ENCODE data around the gene LIG1.

LIG1 gene

DNA sequence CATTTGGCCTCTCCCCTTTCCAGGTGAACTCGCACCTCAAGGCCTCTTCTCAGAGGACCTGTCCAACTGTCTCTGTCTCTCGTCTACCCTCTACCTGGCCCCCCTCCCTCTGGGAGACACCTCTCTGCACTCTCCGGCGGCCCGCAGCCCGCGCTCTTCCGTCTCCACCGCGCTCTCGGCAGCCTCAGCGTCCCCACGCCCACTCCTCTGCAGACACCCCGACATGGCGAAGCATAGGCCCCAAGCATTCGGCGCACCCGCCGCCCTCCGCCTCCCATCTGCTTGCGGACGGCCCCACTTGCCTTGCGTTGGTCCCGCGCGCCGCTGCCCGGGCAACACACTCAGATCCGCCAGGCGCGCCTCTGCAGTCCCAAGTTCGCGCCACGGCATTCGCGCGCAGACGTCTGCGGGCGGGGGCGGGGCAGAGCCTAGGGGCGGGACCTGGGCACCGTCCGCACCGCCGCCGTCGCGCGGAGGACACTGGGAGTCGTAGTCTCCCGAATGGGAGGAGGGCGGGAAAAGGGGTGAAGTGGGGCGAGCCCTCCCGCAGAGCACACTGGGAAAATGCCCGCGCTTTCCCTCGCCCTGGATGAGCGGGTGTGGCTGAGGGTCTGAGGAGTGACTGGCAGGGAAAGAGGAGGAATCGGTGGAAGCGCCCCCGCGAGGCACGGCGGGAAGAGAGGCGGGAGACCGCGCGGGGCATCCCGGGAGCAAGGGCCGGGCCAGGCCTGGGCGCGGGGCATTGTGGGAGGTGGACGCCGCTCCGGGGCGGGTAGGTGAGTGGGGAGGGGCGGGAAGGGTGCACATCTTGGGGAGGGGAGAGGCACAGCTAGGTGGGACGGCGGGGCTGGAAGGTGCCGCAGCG lies at the start of gene LIG1, which contains the start of gene ZSWIM9:
Gene LIG1, minus strand, starts transcription at position 406 of the 865 bp plus-strand sequence. CDS start 4,778 bp downstream, outside the sequence.
Gene ZSWIM9, plus strand, starts transcription at position 742 of the 865 bp plus-strand sequence. CDS start 1,123 bp downstream, outside the sequence.
- peak; percentile 88 for DNase-seq

GRCh38 chr19:48218997-48219396 lies 48.9 kb upstream of the LIG1 start:
- DNase-seq: no peak

- DNase-seq: no peak
Observed at GRCh38 chr19:48216933-48217332, 46.8 kb upstream of the LIG1 start.

- DNase-seq: no peak
Observed at GRCh38 chr19:48213959-48214358, 43.8 kb upstream of the LIG1 start.

DNA sequence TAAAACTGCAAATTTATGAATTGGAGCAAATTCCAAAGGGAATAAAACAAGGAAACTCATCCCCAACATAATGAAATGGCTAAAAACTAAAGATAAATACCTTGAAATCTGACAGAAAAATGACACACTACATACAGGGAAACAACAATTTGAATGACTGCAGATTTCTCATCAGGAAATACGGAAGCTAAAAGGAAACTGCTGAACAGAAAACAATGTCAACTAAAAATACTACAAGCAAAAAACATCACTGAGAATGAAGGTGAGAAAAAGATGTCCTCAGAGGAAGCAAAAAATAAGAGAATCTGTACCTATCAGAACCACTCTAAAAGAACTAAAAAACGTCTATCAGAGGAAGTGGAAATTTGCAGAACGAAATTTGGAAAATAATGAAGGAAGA lies 39.9 kb upstream of the LIG1 start:
- DNase-seq: no peak

- DNase-seq: no peak
Observed at GRCh38 chr19:48206397-48207093, 36.4 kb upstream of the LIG1 start.

GRCh38 chr19:48203794-48204628 lies 33.9 kb upstream of the LIG1 start:
- peak; percentile 97 for DNase-seq

- no peak for DNase-seq
Observed at GRCh38 chr19:48203222-48203793, 33.2 kb upstream of the LIG1 start.

DNA sequence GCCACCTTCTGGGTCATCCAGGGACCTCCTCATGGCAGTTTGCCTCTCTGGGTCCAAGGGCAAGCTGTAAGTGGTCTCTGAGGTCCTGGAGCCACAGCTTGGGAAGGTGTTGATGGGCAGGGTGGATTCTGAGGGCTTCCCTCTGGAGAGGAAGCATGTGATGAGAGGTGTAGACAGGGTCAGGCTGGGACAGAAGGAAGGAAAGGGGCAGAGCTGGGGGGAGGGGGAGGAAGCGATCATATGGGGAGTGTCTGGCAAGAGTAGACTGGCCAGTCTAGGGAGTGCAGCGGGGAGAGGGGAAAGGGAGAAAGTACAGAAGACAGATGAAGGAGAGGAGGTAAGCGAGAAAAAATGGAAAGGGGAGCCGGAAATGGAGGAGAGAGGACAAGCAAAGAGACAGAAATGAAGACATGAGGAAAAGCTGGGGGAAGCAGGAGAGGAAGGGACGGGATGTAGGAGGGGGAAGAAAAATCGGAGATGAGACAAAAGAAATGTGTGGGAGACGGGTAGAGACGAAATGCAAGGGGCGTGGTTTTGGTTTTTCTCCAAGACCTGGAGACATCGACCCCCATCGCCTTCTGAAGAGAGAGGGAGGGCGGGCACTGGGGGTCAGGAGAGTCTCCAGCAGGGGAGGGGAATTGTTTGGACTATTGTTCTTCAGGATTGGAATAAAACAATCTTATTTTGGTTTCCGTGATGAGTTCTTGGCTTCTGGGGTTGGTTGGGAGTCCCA lies 27.0 kb upstream of the LIG1 start:
- DNase-seq: no peak

GRCh38 chr19:48196321-48196763 lies 26.2 kb upstream of the LIG1 start:
- DNase-seq: no peak

DNA sequence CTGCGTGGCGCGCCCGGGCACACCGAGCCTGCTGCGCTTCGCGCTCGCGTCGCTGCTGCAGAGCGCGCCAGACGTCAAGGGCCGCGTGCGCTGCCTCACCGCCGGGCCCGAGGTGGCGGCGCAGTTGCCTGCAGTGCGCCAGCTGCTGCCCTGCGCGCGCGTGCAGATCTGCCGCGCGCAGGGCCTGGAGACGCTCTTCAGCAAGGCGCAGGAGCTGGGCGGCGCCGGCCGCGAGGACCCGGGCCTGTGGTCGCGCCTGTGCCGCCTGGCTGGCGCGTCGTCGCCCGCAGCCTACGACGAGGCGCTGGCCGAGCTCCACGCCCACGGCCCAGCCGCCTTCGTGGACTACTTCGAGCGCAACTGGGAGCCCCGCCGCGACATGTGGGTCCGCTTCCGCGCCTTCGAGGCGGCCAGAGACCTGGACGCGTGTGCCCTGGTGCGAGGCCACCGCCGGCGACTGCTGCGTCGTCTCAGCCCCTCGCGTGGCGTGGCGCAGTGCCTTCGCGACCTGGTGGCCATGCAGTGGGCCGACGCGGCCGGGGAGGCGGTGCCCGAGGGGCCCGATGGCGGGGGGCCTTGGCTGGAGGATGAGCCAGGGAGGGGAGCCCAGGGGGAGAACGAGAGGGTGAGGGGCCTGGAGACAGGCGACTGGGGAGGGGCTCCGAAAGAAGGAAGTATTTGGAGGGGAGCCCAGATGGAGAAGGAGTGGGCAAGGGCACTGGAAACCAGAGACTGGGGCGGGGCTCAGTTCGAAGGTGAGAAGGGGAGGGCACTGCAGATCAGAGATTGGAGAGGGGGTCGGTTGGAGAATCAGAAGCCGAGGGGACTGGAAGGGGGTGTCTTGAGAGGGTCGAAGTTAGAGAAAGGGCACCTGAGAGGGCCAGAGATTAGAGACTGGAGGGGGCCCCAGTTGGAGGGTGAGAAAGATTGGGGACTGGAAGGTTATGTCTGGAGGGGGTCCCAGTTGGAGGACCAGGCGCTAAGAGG lies 25.0 kb upstream of the LIG1 start:
- DNase-seq: no peak

GRCh38 chr19:48194041-48194843 lies 24.1 kb upstream of the LIG1 start:
- DNase-seq: no peak

GRCh38 chr19:48192750-48193149 lies 22.6 kb upstream of the LIG1 start:
- no peak for DNase-seq

- no peak for DNase-seq
Observed at GRCh38 chr19:48190885-48191284, 20.7 kb upstream of the LIG1 start.

DNA sequence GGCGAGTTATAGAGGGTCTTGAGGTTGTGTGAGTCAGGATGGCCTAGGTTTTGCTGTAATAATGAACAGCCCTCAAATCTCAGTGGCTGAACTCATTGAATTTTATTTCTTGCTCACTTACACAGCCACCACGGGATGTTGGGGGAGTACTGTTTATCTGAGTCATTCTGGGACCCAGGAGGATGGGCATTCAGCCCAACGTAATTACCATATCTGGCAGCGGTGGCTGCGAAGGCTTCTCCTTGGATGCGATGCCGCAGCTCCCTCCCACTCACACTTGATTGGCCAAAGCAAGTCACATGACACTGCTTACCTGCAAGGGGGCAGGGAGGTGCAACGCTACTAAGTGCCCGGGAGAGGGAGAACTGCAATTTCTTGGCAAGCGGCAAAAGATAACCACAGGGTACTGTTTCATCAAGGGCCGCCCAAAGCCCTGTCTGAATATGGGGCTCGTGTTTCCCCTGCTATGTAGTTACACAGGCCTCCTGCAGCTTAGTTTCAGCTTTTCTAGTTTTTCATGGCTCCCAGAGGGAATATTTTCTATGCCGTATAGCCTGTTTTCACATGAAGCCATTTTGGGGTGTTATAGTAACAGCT lies 20.2 kb upstream of the LIG1 start:
- DNase-seq: peak; percentile 94

DNA sequence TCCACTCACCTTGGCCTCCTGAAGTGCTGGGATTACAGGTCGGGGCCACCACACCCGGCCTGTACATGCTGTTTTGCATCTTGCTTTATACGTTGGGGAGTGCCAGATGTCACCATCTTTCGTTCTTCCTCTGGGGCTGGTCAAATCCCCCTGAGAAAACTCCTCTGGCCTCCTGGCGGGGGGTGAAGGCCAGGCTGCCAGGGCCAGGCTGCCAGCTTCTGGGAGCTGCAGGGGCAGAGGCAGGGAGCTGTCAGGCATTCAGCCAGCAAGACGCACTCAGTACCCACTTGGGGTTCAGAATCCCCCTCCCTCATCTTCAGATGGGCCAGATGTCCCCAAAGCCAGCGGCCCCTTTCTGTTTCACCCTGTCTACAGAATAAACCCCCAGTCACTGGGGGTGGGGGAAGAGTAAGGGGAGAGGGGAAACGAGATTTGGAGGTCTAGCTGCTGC lies 16.4 kb upstream of the LIG1 start:
- DNase-seq: peak; percentile 26

DNA sequence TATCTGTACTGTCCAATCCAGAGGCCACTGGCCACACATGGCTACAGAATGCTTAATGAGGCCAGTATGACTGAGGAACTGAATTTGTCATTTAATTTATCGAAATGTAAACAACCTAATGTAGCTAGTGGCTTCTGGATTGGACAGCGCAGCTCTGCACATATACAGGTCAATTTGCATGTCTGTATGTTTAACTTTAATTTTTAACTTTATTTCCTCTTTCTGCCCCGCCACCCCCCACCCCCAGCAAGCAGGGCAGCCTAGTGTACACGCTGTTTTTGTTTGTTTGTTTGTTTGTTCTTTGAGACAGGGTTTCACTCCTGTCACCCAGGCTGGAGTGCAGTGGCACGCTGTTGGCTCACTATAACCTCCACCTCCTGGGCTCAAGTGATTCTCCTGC lies 15.9 kb upstream of the LIG1 start:
- no peak for DNase-seq

GRCh38 chr19:48183356-48183755 lies 13.2 kb upstream of the LIG1 start:
- DNase-seq: no peak

DNA sequence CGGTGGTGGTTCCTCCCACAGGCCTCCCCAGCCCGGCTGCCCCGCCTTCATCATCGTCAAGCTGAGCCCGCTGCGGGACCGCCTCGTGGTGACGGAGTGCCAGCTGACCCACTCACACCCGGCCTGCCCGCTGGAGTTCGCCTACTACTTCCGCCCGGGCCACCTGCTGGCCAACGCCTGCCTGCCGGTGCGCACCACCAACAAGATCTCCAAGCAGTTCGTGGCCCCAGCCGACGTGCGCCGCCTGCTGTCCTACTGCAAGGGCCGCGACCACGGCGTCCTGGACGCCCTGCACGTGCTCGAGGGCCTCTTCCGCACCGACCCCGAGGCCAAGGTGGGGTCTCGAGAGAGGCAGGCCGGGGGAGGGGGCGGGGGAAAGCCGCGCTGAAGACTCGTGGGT lies 12.3 kb upstream of the LIG1 start:
- DNase-seq: no peak

All from DMS 273 treated with DMSO at 0.1 percent for 48 hours (cell line).